Measurements from ENCODE around the gene ZBTB7C.

The ZBTB7C gene

DNA sequence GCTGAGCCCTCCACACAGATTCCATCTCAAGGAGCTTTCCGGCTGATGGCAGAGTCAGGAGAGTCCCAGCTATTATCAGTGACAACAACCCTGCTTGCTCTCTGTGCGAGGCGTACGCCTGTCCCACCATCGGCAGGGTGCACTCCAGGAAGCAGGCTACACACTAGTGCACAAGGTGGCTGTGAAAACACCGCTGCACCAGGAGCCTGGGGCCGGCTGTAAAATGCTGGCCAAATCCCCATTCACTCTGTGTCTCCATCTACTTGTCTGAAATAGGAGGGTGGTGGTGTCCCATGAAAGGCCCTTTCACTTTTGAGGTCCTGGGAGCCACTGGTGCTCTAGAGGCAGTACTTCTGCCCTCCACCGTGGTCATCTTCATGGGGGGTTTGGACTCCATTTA lies 295.5 kb downstream of the ZBTB7C start:
- no peak for DNase-seq

DNA sequence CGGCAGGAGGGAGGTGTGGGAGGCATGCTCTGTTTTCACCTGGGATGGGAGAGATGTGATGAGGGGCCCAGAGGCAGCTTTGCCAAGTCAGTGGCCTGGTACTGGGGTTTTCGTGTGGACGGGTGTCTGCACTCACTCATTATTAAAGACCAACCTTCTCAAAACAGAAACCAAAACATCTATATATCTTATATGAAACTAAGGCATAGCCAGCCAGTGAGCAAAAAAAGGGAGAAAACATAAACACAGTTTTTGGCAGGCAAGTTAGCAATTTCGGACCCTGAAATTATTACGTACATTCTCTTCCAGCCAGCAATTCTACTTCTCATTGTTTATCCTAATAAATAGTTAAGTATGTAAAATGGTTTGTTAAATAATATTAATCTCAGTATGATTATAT lies 297.6 kb downstream of the ZBTB7C start:
- DNase-seq = no peak

DNA sequence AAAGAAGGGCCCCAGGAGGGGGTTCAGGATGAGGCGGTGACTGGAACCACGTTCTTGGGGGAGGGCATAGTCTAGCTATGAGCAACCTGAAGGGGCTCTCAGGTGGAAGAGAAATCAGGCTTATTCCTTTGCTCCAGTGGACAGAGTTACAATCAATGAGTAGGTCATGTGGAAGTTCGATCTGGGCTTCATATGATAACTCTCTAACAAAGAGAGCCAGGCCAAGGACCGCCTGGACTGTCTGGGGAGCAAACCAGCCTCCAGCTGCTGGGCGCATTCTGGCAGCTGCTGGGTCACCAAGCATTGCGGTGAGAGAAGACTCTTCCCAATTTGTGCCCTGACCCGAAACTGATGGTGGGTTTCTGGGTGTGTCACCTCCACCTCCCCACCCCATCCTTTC lies 298.4 kb downstream of the ZBTB7C start:
- no peak for DNase-seq

DNA sequence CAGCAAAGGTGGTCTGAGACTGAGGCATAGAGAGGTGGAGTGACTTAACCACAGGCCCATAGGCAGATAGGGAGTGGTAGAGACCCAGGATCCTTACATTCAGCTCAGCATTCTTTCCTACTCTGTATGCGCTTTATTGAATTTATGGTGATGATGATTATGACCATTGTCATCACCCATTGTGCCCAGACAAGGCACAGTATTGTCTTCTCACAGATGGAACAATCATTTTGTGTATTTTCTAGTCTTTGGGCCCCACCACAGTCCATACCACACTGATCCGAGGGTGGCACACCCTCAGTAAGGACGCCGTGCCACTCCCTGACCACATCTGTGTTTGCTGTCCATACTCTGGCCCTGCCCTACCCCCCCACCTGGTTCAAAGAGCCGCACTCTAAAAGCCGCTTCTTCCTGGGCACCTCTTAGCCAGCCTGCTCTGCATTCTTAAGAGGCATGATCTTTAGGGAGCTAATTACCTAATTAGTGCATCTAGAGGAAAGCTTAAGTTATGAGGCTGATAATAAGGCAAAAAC lies 299.2 kb downstream of the ZBTB7C start:
- no peak for DNase-seq

DNA sequence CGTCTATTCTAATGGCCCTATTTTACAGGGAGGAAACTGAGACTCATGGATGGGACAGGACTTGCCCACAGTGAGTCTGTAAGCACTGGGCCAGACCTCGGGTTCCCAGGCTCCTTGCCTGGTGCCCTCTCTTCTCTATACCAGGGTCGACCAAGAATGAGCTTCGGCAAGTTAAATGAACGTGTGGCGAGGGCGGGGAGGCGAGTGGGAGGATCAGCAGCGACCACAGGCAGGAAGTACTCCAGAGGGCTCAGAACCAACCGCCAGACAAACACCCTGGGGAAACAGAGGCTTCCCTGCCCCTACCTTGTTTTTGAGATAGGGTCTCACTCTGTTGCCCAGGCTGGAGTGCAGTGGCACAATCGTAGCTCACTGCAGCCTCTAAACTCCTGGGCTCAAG lies 301.0 kb downstream of the ZBTB7C start:
- DNase-seq = no peak

DNA sequence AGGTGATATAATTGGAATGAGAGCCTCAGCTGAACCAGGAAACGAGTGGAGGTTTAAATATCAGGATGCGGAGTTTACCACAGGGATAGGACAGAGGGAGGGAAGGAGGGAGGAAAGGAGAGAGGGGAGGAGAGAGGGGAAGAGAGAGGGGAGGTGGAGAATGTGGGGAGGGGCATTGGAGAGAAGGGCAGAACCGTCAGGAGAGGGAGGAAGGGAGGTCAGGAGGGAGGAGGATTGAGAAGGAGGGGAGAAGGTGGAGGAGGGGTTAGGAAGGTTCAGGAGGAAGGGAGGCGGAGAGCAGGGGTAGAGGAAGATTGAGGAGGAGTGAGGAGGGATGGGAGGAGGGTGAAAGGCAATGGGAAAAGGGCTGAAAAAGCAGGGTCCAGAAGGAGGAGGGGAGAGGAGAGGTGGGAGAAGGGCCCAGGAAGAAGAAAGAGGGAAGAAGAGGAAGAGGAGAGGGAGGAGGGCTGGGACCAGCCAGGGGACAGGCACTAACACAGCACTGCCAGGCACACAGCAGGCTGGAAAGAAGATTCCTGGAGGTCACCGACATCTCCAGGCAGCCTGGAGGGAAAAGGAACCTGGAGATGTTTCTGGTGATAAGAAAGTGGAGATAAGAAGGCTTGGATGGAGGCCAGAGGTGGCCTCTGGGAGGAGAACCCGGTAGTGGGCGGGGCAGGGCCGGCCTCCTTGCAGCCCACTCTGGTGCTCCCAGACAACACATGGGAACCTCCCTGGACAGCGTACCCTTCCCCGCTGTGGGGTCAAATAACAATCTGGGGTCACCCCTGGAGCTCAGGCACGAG lies 302.0 kb downstream of the ZBTB7C start:
- no peak for DNase-seq

DNA sequence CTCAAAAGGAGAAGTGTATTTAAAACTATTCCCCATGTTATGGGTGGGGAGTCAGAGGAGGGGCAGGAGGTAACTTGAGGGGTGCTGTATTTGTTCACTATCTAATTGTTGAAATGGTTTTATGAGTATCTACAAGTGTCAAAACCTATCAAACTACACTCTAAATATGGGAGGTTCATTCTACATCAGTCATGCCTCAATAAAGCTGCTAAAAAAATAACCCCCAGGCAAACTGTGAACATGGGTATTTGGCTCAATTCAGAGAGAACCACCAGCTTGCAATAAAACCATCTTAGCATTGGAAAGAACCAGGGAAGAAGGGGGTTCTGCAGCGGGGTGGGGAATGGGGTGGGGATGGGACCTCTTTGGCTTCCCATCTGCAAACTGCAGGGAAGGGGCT lies 302.7 kb downstream of the ZBTB7C start:
- no peak for DNase-seq

DNA sequence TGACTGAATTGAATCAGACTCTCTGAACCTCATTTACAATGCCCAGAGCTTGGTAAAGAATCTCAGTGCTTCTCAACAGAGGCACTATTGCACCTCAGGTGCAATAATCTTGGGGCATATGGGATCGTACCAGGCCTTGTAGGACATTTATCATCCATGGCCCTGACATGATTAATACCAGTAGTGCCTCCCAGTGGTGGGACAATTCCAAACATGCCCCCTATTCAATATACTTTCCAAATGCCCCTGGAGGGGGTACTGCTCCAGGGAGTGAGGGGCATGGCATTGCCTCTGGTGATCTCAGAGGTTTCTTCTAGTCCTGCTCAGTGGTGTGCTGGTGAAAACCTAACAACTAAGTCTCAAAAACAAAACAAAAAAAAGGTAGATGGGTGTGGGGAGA lies 303.9 kb downstream of the ZBTB7C start:
- peak in 1 of 4 experiments; percentile 8 for DNase-seq

DNA sequence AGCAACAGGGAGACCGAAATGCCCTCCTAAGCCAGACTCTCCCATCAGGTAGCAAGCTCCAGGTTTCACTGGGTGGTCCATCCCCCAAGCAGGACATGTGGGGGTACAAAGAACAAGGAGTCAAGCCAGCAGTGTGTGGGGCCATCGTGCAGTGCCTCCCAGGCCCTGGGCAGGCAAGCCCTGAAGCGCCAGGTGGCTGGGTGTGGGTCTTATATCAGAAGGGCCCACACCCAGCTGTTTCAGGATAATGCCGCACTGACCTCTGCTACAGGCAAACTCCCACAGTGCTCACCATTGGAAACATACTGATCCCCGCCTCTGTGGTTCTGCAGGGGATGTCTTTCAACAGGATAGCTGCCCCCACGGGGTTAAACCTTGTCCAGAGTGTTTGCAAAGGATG lies 304.5 kb downstream of the ZBTB7C start:
- no peak for DNase-seq

DNA sequence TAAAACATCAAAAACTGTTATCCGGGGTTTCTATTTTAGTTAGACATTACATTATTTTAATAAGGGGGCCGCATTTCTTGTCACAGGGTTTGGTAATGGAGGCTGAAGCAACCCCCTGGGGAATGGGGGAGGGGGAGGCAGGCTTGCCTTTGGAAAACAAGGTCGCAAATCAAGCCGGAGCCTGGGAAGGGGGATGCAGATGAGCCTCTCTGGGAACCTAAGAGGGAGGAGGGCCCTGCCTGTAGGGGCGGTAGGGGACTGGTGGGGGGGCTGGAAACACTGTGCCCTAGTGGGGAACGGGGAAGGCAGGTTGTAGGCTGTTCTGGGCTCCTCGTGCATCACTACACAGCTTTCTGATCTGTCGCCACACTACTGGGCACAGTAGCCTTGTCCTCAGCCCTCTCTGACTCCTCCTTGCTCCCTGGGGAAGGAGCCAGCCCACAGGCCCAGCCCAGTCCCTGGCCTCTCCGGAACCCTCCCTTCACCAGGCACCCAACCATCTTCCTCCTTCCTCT lies 308.5 kb downstream of the ZBTB7C start:
- peak in 2 of 4 experiments; percentile 27 to 32 for DNase-seq

DNA sequence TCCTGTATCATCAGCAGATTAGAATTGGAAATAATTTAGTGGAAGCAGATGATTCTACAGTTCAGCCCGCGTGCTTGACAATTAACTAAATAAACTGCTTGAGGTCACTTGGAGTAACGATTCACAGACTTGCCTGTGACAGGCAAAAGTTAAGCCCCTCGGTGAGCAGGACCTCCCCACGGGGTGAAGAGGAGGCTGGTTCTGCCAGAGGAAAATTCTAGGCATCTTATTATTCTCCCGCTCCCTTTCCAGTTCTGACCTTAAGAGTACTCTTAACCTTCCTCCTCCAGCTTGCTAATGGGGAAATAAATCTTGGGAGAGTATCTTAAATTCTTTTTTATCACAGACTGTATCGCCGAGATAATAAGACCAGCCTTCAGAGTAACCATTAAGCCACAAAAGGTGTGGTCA lies 309.0 kb downstream of the ZBTB7C start:
- DNase-seq = no peak

DNA sequence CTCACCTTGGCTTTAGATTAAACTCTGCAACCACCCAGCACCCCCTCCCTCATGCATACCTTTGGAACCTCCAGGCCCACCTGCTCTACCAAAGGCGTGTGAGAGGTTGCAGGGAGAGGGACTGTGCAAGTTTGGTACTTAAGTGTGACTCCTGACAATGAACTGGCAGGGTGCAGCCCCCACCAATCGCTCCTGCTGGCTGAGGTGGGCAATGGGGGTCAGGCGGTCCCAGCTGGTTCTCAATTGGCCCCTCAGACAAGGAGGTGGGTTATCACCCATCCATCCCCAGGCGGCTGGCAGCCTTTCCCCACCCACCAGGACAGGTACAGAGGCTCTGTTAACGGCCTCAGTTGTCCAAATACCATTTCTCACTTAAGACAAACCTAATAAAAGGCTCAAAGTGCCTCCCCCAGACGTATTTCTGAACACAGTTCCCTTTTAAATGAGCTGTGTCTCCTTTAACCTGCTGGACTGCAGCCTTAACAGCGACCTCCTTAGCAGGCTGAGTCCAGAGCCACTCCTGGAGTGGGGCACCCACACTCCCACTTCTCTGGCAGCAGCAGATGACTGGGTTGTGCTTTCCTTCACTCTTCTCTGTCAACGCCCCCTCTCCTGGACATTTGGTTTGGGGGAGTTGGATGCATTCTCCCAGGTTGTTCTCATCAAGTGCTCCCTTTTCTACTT lies 309.6 kb downstream of the ZBTB7C start:
- no peak for DNase-seq

DNA sequence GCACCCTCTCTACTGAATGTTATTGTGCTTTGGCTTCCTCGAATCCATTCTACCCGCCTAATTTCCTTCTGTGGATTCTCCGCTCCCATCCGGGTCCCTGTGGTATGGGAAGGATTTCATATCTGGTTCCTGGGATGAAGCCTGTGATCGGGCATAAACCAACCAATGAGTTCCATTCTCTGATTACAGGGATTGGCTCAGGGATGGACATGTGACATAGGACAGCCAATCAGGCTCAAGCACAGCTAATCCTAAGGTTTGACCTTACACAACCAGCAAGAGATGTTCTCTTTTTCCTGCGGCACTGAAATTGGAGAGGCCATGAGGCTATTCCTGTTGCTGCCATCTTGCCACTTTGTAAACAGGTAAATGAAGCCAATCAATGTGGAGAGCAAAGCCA lies 310.6 kb downstream of the ZBTB7C start:
- no peak for DNase-seq

DNA sequence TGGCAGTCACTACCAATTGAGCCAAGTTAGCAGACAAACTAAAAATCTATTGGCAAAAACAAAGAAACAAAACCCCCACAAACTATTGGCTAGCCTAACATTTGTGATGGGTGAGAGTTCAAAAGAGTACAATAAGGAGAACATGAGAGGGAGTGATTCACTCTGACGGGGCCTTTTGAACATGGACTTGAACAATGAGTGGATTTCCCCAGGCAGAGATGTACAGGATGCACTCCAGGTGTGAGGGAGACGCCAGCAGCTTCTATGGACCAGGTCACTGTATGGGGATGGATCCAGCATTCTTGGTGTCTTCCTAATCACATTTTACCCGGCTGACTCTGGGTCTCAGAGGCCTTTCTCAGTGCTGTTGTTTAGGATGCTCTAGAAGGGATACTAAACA lies 311.2 kb downstream of the ZBTB7C start:
- DNase-seq = no peak

DNA sequence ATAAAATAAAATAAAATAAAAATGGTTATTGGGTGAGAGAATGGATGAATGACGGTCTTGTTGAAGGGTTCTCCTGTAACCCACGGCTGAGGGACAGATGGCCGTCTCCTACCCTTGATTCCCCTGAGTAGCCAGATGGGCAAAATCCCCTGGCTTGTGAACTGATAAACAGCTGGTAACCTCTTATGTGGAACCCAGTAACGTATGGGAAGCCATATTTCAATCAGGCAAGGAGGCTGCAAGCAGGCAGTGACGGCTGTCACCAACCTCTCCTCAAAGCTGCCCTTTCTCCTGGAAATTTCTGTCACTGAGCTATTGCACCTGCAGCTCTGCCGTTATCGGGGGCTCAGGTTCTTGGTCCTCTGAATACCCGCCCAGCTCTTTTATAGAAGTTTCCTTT lies 313.5 kb downstream of the ZBTB7C start:
- no peak for DNase-seq

DNA sequence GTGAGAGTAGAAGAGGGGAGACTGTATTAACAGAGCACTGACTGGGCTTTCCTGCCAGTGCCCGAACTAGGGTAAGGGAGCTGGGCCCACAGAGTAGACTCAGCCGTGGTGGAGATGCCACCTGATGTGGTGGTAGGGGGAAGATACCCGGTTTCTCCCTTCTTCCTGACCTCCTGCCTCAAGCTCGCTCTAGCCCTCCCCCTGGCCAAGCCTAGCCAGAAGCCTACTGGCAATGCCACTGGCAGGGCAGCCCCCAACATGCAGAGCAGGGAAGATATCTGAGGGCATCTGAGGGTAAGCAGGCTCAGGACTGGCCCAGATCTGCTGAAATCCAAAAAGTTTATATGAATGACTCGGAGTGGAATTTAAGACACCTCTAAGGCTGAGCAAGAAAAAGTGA lies 316.1 kb downstream of the ZBTB7C start:
- DNase-seq = no peak

DNA sequence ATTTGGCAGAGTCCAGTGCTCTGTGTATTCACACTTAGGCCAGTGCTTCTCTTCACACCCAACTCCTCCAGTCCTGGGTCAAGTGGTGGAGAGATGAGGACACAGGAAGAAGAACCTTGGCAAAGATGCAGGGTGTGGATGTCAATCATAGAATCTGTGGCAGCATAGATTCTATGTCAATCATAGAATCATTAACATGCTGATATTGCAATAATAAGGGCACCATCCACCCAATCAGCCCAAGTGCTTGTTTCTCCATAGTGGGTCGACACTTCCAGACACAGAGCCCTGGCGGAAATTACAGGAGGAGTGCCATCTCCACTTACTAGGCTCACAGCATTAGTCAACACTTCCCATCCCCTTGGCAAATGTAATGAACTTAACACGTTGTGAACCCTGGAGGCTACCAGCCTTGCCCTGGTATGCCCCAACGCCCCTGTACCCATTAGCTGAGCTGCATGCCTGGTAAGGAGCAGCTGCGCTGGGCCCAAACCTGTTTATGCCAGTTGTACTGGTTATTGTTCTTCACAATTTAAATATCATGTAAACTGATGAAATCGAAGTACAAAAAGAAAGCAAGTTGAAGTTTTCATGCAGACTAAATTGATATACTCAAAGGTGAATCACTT lies 317.2 kb downstream of the ZBTB7C start:
- DNase-seq = no peak

DNA sequence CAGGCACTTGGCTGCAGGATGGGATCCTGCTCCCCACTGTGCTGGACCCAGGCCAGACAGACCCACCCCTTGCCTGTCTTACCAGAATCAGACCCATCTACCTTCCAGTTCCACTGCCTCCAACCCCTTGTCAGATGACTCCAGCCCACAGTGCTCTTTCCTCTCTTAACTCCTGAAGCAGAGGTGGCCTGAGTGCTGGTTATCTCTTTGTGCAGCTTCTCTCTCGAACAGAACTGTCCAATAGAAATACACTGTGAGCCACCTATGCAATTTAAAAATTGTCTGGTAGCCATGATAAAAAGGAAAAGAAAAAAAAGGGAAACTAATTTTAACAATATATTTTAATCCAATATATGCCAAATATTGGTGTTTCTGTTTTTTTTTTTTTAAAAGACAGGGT lies 318.5 kb downstream of the ZBTB7C start:
- DNase-seq = no peak

DNA sequence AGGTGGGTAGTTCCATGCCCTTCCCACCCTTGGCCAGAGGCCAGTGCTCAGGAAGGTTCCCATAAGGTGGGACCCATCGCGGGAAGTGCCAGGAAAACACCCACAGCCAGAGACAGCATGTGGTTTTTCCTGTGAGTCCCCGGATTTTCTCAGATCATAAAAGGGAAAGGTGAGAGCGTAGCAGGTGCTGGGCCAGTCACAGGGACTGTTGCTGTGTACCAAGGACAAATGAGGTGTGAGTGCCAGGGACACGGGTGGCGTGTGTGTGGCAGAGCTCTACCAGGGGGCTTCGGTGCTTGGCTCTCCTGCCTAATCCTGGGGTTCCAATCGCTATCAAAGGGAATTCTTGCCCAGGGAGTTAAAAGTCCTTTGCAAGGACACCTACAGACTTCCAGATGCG lies 319.2 kb downstream of the ZBTB7C start:
- no peak for DNase-seq

DNA sequence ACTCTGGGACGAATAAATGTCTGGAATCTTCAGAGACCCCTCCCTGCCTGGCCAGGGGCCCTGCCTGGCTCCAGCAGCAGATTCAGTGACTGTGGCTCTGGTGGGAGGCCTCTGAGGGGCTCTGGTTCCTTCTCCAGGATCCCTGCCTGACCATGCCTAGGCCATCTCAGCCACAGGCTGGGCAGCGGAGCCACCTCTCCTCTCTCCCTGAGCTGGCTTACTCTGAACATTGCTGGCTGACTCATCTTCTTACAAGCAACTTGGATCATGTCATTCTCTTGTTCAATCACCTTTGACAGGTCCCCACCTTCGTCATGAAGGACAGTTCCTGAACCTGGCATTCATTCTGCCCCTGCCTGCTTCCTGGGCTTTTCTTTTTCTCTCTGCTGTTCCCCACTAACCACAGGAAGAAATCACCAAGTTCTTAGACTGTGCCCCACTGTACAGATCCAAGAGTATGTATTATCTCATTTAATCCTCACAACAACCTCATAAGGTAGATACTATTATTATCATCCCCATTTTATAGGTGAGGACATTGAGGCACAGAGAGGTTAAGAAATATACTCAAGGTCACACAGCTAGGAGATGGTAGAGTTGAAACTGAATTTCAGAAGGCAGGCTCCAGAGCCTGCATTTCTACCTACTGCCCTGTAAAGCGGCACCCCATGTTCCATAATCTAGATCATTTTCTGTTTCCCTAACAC lies 323.2 kb downstream of the ZBTB7C start:
- DNase-seq = no peak

DNA sequence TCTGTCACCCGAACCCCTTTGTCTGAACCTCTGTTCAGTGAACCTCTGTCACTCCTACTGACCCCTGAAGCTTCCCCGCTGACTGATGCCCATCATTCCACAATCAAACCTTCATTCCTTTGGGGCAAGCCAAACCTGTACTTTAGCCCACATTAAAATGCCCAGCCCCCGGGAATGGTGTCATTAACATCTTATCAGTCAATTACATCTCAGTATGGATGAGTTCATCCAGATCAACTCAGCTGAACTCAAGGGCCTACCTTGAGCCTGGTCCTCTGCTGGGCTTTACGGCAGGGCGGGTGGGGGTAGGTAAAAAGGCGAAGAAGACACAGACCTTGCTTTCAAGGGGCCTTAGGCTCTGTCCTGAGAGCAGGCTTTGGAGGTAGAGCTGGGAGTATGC lies 324.3 kb downstream of the ZBTB7C start:
- no peak for DNase-seq

DNA sequence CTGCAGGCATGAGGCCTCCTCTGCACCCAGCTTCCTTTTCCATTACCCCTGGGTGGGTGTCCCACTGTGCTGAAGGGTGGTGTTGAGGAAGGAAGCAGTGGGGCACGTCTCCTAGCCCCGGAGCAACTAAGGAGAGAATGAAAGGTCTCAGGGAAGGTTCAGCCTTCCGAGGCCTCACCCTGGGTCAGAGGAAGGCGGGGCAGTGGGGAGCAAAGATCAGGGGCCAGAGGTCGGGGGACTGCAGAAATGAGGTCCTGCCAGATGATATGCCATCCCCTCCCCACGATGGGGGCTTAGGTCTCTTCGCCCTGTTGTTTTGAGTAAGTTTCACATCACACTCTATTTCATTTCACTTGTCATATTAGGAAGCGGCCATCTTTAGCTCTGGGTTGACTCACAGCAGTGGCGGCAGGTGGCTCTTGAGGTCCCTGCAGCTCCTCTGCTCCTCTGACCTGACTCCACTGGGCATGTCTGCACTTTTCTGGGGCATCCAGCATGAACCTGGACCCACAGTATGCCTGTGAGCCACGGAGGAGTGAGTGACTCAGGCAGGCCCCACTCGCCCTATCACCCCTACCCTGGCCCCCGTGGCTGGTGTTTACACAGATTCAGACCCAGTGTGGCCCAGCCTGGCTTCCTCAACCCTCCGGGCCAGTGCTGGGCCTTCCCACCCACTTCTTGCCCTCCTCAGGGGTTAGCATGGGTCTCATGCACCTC lies 325.0 kb downstream of the ZBTB7C start:
- DNase-seq = no peak
